WI38 (cell line): ENCODE measurements around the gene PLAAT5.
"Not testable (repeated sequence)": the region's sequence is repeated elsewhere in the genome, so short reads cannot be mapped to it uniquely, and the experiment has no call there.

ENCODE experiments used
- H3K4me3 ChIP-seq: 2 replicates; pipeline ENCODE4 v1.5.1; 2011; ENCODE audit warnings: low read depth, mild to moderate bottlenecking, control low read depth, low read length
- TF ChIP-seq, protein P1 (sequence below): IDR thresholded peaks from 2 replicates; pipeline ENCODE4 v1.5.1; 2012; ENCODE audit warnings: low read depth, mild to moderate bottlenecking, control low read depth, low read length

PLAAT5 gene

DNA sequence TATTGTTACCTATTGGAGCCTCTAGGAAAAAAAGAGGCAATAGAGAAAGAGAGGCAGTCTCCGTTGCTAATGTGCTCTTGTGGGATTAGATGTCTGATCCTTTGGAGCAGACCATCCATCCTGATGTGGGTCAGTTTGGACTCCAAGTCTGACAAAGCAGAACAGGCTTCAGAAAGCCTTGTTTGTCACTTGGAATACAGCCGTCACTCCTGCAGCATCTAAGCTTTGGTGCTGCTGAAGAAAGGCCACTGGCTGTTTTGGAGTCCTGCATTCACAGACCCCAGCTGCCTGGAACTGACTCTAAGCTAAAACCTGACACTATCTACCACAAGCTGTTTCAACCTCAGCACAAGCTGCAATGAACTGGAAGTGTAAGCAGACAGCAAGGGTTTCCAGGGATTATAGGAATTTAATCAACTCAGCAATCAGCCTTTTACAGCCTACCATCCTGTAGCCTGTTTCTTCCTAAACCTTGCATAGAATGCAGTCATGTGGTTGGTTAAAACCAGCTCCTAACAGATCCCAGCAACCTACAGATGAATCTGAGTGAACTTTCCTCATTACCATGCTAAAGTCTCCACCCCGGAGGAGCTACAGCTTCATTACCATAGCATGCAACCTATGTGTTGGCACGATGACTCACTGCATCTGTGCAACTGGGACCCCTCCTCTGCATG lies 42.0 kb upstream of the PLAAT5 start:
- H3K4me3 ChIP-seq: no peak overlapping the region
- TF ChIP-seq, protein P1, sequence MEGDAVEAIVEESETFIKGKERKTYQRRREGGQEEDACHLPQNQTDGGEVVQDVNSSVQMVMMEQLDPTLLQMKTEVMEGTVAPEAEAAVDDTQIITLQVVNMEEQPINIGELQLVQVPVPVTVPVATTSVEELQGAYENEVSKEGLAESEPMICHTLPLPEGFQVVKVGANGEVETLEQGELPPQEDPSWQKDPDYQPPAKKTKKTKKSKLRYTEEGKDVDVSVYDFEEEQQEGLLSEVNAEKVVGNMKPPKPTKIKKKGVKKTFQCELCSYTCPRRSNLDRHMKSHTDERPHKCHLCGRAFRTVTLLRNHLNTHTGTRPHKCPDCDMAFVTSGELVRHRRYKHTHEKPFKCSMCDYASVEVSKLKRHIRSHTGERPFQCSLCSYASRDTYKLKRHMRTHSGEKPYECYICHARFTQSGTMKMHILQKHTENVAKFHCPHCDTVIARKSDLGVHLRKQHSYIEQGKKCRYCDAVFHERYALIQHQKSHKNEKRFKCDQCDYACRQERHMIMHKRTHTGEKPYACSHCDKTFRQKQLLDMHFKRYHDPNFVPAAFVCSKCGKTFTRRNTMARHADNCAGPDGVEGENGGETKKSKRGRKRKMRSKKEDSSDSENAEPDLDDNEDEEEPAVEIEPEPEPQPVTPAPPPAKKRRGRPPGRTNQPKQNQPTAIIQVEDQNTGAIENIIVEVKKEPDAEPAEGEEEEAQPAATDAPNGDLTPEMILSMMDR: no peak

DNA sequence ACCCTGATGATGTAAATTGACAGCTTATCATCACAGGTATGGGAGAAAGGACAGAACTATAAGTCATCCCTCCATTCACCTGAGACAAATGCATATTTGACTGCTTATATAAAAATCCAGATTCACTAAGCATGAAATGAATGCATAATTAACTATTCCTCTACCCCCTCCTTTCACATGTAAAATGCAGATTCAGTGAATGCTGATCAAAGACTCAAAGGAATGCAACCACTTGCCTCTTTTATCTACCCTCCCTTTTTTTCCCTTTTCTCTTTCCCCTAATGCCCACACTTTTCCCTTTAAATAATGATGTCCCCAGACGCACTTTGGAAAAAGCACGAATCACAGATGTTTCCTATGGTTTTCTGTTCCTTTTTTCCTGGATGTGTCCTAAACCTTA lies 41.1 kb upstream of the PLAAT5 start:
- H3K4me3 ChIP-seq: no peak overlapping the region
- TF ChIP-seq, protein P1: no peak

DNA sequence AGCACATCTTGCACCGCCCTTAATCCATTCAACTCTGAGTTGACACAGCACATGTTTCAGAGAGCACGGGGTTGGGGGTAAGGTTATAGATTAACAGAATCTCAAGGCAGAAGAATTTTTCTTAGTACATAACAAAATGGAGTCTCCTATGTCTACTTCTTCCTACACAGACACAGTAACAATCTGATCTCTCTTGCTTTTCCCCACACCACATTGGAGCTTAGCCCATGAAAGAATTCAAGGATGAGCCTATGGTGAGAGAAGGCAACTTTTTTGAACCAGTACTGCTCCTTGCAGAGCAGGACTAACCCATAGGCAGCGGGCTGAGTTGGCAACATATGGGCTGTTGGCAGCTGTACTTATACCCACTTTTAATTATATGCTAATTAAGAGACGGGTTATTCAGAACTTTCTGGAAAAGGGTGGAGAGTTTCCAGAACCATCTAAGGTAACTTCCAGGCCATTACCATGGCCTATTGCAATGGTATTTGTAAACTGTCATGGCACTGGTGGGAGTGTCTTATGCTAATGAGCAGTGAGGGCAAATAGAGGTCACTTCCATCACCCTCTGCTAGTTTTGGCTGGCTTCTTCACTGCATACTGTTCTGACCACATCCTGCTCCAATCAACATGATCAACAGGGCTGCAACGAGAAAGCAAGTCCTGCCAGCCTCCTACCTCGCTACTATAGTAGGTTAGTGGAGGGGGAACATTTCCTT lies 40.3 kb upstream of the PLAAT5 start:
- not testable (repeated sequence) for H3K4me3 ChIP-seq

DNA sequence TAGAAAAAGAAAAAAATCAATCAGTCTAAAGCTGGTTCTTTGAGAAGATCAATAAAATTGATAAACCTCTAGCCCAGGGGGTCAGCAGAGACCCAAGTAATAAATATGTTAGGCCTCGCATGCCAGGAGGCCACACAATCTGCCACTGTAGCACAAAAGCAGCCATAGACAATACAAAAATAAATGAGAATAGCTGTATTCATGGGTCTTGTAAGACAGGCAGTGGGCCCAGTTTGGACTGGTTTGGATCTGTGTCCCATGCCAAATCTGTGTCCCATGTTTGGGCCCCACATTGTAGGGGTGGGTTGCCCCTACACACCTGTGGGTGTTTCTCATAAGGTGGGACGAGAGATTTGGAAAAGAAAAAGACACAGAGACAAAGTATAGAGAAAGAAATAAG lies 39.1 kb upstream of the PLAAT5 start:
- TF ChIP-seq, protein P1: no peak
- no peak overlapping the region for H3K4me3 ChIP-seq

DNA sequence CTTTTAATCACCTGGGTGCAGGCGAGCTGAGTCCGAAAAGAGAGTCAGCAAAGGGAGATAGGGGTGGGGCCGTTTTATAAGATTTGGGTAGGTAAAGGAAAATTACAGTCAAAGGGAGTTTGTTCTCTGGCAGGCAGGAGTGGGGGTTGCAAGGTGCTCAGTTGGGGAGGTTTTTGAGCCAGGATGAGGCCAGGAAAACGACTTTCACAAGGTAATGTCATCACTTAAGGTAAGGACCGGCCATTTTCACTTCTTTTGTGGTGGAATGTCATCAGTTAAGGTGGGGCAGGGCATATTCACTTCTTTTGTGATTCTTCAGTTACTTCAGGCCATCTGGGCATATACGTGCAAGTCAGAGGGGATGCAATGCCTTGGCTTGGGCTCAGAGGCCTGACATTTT lies 38.4 kb upstream of the PLAAT5 start:
- not testable (repeated sequence) for H3K4me3 ChIP-seq

DNA sequence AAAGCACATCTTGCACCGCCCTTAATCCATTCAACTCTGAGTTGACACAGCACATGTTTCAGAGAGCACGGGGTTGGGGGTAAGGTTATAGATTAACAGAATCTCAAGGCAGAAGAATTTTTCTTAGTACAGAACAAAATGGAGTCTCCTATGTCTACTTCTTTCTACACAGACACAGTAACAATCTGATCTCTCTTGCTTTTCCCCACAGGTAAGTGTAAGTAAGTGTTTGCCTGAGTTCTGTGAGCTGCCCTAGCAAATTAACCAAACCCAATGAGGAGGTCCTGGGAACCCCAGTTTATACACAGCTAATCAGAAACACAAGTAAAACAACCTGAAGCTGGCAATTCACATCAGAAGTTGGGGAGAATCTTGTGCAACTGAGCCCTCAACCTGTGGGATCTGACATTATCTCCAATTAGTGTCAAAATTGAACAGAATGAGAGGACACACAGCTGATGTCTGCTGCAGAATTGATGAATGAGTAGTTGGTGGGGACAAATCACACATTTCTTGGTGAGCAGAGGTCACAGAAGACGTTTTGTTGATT lies 37.8 kb upstream of the PLAAT5 start:
- not testable (repeated sequence) for H3K4me3 ChIP-seq

DNA sequence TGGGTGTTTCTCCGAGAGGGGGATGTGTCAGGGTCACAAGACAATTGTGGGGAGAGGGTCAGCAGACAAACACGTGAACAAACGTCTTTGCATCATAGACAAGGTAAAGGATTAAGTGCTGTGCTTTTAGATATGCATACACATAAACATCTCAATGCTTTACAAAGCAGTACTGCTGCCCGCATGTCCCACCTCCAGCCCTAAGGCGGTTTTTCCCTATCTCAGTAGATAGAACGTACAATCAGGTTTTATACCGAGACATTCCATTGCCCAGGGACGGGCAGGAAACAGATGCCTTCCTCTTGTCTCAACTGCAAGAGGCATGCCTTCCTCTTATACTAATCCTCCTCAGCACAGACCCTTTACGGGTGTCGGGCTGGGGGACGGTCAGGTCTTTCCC lies 37.2 kb upstream of the PLAAT5 start:
- not testable (repeated sequence) for H3K4me3 ChIP-seq

DNA sequence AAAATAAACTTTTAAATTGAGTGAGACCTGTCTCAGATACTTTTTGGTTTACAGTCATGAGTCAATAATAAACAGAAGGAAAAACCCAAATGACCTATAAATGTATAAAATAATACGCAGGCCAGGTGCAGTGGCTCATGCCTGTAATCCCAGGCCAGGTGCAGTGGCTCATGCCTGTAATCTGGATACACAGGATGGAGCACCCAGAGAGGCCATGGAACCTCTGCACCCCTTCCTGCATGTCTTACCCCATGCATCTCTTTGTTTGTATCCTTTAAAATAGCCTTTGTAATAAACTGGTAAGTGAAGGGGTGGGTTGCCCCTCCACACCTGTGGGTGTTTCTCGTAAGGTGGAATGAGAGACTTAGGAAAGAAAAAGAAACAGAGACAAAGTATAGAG lies 36.7 kb upstream of the PLAAT5 start:
- TF ChIP-seq, protein P1: no peak
- no peak overlapping the region for H3K4me3 ChIP-seq

DNA sequence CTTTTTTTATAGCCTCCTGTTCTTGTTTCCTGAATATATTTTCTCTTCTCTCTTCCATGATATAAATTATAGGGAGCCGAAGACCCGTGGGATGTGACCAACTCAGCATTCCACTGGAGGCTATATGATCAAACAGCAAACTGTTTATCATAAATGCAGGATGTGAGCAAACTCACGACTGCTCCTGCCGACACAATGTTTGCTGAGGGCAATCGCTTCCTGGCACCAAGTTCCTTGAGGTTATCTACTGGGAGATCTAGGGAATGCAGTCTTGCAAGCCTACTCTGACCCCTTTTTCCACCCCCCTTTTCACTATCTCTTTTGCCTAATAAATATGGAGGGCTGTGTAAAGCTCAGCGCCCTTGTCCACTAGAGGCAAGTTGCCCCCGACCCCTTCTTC lies 32.2 kb upstream of the PLAAT5 start:
- TF ChIP-seq, protein P1: no peak
- no peak overlapping the region for H3K4me3 ChIP-seq
